ENCODE data around the gene CUL4A.

- no peak for TF ChIP-seq CTCF (IDR thresholded peaks at IDR 0.05)
- no peak for TF ChIP-seq EZH2 (IDR thresholded peaks at IDR 0.05; ENCODE audit: borderline replicate concordance, insufficient read depth, low read depth, low read length, poor library complexity, severe bottlenecking)
Observed at GRCh38 chr13:113216254-113217048, 7.0 kb downstream of the CUL4A start.
